K562 (cell line): ENCODE data around the gene SLC22A15.

Source experiments
- ATF4 ChIP-seq: fragments of 450-650 bp; formaldehyde crosslinking; IDR thresholded peaks from 2 replicates; pipeline ENCODE4 v1.4.0; 2022; ENCODE audit warnings: mild to moderate bottlenecking, moderate library complexity
- CBFB ChIP-seq: sonication (generic); formaldehyde crosslinking; IDR thresholded peaks from 2 replicates; pipeline ENCODE4 v1.4.0; 2020; ENCODE audit warnings: mild to moderate bottlenecking, missing genetic modification reagents
- CBX2 ChIP-seq: fragments of 200-600 bp; sonication (generic); IDR thresholded peaks from one replicate; pipeline ENCODE4 v1.6.1; 2012; ENCODE audit warnings: mild to moderate bottlenecking, low read length, inconsistent platforms; ENCODE audit not compliant: insufficient read depth, poor library complexity, severe bottlenecking
- CTBP1 ChIP-seq: fragments of 450-650 bp; IDR thresholded peaks from 2 replicates; pipeline ENCODE4 v1.6.1; 2016; ENCODE audit warnings: borderline replicate concordance
- HMG20B ChIP-seq: fragments of 250-450 bp; sonication (Bioruptor Pico); IDR thresholded peaks from 2 replicates; pipeline ENCODE4 v1.5.0; 2021; ENCODE audit warnings: mild to moderate bottlenecking
- PCBP1 ChIP-seq: fragments of 200-400 bp; formaldehyde crosslinking; IDR thresholded peaks from 2 replicates; pipeline ENCODE4 v1.6.1; 2018; ENCODE audit warnings: mild to moderate bottlenecking, low read depth, low read length; ENCODE audit not compliant: poor library complexity, severe bottlenecking
- REST ChIP-seq, 2 experiments: fragments of 450-650 bp; formaldehyde crosslinking in 1 of 2; IDR thresholded peaks; 2 replicates each; pipeline versions ENCODE4 v1.4.0 to v1.6.1; 2014 to 2020; ENCODE audit warnings: mild to moderate bottlenecking in 2 of 2, borderline replicate concordance in 1 of 2, low read depth in 1 of 2
- RFX5 ChIP-seq: IDR thresholded peaks from 2 replicates; pipeline ENCODE4 v1.6.1; 2011; ENCODE audit warnings: low read depth, mild to moderate bottlenecking, improper control_type of control experiment, low read length
- SLC30A9 ChIP-seq: fragments of 250-450 bp; sonication (Bioruptor Pico); IDR thresholded peaks from 2 replicates; pipeline ENCODE4 v1.8.0; 2022; ENCODE audit warnings: mild to moderate bottlenecking, moderate library complexity
- TAF1 ChIP-seq: IDR thresholded peaks from 2 replicates; pipeline ENCODE4 v1.6.1; 2011; ENCODE audit warnings: mild to moderate bottlenecking, low read length, moderate library complexity; ENCODE audit not compliant: insufficient read depth, control insufficient read depth, severe bottlenecking; ENCODE audit errors: extremely low read depth
- ZBTB2 ChIP-seq: fragments of 450-650 bp; IDR thresholded peaks from 2 replicates; pipeline ENCODE4 v1.6.1; 2016; ENCODE audit warnings: antibody characterized with exemption
- ZNF133 ChIP-seq: fragments of 250-450 bp; sonication (Bioruptor Pico); IDR thresholded peaks from 2 replicates; pipeline ENCODE4 v1.4.0; 2020; ENCODE audit warnings: mild to moderate bottlenecking
- ZNF696 ChIP-seq: fragments of 250-450 bp; sonication (Bioruptor Pico); conservative IDR thresholded peaks from 2 replicates; pipeline ENCODE4 v1.4.0; 2020; ENCODE audit warnings: mild to moderate bottlenecking, moderate library complexity
- TF ChIP-seq, protein P1 (sequence below): fragments of 450-650 bp; formaldehyde crosslinking; IDR thresholded peaks from 2 replicates; pipeline ENCODE4 v1.4.0; 2022; ENCODE audit warnings: missing genetic modification characterization

- TF ChIP-seq REST (IDR thresholded peaks at IDR 0.05; ENCODE audit: borderline replicate concordance) (no peak), REST (CRISPR knock-in tag; IDR thresholded peaks at IDR 0.05; ENCODE audit: low read depth) (no peak), RFX5 (no peak), ZNF133 (CRISPR knock-in tag) (no peak), ATF4 (no peak), CBFB (CRISPR knock-in tag) (no peak), CTBP1 (no peak), ZBTB2 (no peak), SLC30A9 (CRISPR knock-in tag) (no peak), PCBP1 (no peak), CBX2 (no peak), HMG20B (CRISPR knock-in tag) (no peak), ZNF696 (no peak), TAF1 (no peak)
- TF ChIP-seq, protein P1, sequence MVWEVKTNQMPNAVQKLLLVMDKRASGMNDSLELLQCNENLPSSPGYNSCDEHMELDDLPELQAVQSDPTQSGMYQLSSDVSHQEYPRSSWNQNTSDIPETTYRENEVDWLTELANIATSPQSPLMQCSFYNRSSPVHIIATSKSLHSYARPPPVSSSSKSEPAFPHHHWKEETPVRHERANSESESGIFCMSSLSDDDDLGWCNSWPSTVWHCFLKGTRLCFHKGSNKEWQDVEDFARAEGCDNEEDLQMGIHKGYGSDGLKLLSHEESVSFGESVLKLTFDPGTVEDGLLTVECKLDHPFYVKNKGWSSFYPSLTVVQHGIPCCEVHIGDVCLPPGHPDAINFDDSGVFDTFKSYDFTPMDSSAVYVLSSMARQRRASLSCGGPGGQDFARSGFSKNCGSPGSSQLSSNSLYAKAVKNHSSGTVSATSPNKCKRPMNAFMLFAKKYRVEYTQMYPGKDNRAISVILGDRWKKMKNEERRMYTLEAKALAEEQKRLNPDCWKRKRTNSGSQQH (CRISPR knock-in tag): no peak
Measured at GRCh38 chr1:116019653-116020253, 43.4 kb downstream of the SLC22A15 start.
